Prostate gland (tissue), 2 donors: ENCODE results near the gene ARFGEF2.

ENCODE experiments used
- CTCF ChIP-seq, 4 experiments: fragments of 200-600 bp in 2 of 4; fragments of 450-650 bp in 2 of 4; sonication (generic) in 2 of 4; IDR thresholded peaks; 1 replicate in 3 of 4; 2 replicates in 1 of 4; pipeline ENCODE4 v1.5.1; 2016 to 2019; ENCODE audit warnings: antibody characterized with exemption in 4 of 4, mild to moderate bottlenecking in 2 of 4, moderate library complexity in 2 of 4
- POLR2A ChIP-seq: fragments of 450-650 bp; IDR thresholded peaks from one replicate; pipeline ENCODE4 v1.6.1; 2016; ENCODE audit warnings: antibody characterized with exemption, mild to moderate bottlenecking
- POLR2AphosphoS5 ChIP-seq: sonication (generic); formaldehyde crosslinking; IDR thresholded peaks from one replicate; pipeline ENCODE4 v1.6.1; 2017; ENCODE audit warnings: antibody characterized with exemption

GRCh38 chr20:48971956-48972355 lies 50.4 kb downstream of the ARFGEF2 start:
- TF ChIP-seq CTCF (IDR thresholded peaks at IDR 0.05) (no peak), POLR2A (no peak), POLR2AphosphoS5 (no peak)
